ENCODE data around the gene EIF4G3.

EIF4G3 gene

GRCh38 chr1:20875198-20875973 is 301.3 kb downstream of the EIF4G3 start:
- no peak for TF ChIP-seq CEBPB (IDR thresholded peaks at IDR 0.05)
- no peak for TF ChIP-seq TAF1 (IDR thresholded peaks at IDR 0.05; ENCODE audit: low read depth)
- no peak for TF ChIP-seq RAD21 (IDR thresholded peaks at IDR 0.05; ENCODE audit: low read depth)
- TF ChIP-seq ZBTB7A (IDR thresholded peaks at IDR 0.05; ENCODE audit: low read depth): no peak
- TF ChIP-seq TEAD4 (IDR thresholded peaks at IDR 0.05): no peak
- TF ChIP-seq TCF12 (IDR thresholded peaks at IDR 0.05; ENCODE audit: low read depth): no peak
- TF ChIP-seq EP300 (IDR thresholded peaks at IDR 0.05; ENCODE audit: borderline replicate concordance): no peak
- TF ChIP-seq, protein P1, sequence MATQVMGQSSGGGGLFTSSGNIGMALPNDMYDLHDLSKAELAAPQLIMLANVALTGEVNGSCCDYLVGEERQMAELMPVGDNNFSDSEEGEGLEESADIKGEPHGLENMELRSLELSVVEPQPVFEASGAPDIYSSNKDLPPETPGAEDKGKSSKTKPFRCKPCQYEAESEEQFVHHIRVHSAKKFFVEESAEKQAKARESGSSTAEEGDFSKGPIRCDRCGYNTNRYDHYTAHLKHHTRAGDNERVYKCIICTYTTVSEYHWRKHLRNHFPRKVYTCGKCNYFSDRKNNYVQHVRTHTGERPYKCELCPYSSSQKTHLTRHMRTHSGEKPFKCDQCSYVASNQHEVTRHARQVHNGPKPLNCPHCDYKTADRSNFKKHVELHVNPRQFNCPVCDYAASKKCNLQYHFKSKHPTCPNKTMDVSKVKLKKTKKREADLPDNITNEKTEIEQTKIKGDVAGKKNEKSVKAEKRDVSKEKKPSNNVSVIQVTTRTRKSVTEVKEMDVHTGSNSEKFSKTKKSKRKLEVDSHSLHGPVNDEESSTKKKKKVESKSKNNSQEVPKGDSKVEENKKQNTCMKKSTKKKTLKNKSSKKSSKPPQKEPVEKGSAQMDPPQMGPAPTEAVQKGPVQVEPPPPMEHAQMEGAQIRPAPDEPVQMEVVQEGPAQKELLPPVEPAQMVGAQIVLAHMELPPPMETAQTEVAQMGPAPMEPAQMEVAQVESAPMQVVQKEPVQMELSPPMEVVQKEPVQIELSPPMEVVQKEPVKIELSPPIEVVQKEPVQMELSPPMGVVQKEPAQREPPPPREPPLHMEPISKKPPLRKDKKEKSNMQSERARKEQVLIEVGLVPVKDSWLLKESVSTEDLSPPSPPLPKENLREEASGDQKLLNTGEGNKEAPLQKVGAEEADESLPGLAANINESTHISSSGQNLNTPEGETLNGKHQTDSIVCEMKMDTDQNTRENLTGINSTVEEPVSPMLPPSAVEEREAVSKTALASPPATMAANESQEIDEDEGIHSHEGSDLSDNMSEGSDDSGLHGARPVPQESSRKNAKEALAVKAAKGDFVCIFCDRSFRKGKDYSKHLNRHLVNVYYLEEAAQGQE (IDR thresholded peaks at IDR 0.05; ENCODE audit: low read depth): no peak

DNA sequence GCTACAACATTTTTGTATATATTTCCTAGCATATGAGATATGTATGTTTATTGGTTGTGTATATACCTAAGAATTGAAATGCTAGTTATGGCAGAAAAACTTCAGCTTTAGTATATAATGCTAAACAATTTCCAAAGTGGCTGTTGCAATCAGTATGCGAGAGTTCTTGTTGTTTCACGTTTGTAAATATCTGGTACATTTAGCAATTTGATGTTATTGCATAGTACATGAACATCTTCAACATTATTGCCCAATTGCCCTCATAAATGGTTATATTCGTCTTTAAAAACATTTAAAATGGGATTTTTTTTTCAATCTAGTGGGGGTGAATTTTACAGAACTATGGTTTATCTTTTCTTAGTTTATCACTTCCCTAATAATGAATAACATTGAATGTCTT is 303.4 kb downstream of the EIF4G3 start:
- TF ChIP-seq NFIC (IDR thresholded peaks at IDR 0.05): no peak
- no peak for TF ChIP-seq RAD21 (IDR thresholded peaks at IDR 0.05; ENCODE audit: low read depth)
- TF ChIP-seq, protein P2, sequence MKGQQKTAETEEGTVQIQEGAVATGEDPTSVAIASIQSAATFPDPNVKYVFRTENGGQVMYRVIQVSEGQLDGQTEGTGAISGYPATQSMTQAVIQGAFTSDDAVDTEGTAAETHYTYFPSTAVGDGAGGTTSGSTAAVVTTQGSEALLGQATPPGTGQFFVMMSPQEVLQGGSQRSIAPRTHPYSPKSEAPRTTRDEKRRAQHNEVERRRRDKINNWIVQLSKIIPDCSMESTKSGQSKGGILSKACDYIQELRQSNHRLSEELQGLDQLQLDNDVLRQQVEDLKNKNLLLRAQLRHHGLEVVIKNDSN (IDR thresholded peaks at IDR 0.05): no peak

GRCh38 chr1:20871419-20871818 is 305.3 kb downstream of the EIF4G3 start:
- TF ChIP-seq FOXM1 (IDR thresholded peaks at IDR 0.05; ENCODE audit: borderline replicate concordance, low read depth) (no peak), CREB1 (IDR thresholded peaks at IDR 0.05; ENCODE audit: low read depth) (no peak), CEBPB (IDR thresholded peaks at IDR 0.05) (no peak), EGR1 (IDR thresholded peaks at IDR 0.05) (no peak), YY1 (IDR thresholded peaks at IDR 0.05; ENCODE audit: low read depth) (no peak), TCF12 (IDR thresholded peaks at IDR 0.05; ENCODE audit: low read depth) (no peak), TEAD4 (IDR thresholded peaks at IDR 0.05) (no peak), TAF1 (IDR thresholded peaks at IDR 0.05; ENCODE audit: low read depth) (no peak), MAX (IDR thresholded peaks at IDR 0.05) (no peak), EP300 (IDR thresholded peaks at IDR 0.05; ENCODE audit: borderline replicate concordance) (no peak)
- TF ChIP-seq, protein P2 (IDR thresholded peaks at IDR 0.05): no peak
- TF ChIP-seq, protein P1 (IDR thresholded peaks at IDR 0.05; ENCODE audit: low read depth): no peak

DNA sequence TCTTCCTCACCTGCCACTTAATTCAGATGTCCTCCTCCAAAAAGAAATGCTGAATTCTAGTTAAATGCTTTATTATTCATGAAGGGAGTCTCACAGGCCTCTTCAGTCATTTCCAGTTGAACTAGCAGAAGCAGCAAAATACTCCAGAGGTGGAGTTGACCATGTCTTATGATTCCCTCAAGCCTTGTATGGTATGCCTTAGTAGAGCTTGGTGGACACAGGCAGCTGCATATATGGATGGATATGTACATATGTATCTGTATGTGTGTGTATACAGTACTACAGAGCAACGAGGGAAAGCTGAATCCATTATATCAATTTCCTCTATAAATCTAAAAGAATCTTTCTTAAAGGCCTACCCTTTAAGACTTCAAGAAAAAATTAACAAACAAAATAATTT is 306.0 kb downstream of the EIF4G3 start:
- TF ChIP-seq TAF1 (IDR thresholded peaks at IDR 0.05; ENCODE audit: low read depth) (no peak), TCF12 (IDR thresholded peaks at IDR 0.05; ENCODE audit: low read depth) (no peak), CEBPB (IDR thresholded peaks at IDR 0.05) (no peak), ZBTB7A (IDR thresholded peaks at IDR 0.05; ENCODE audit: low read depth) (no peak), MAX (IDR thresholded peaks at IDR 0.05) (no peak), NFIC (IDR thresholded peaks at IDR 0.05) (no peak), CREB1 (IDR thresholded peaks at IDR 0.05; ENCODE audit: low read depth) (no peak), RAD21 (IDR thresholded peaks at IDR 0.05; ENCODE audit: low read depth) (no peak)

GRCh38 chr1:20868263-20868662 is 308.4 kb downstream of the EIF4G3 start:
- TF ChIP-seq EP300 (IDR thresholded peaks at IDR 0.05; ENCODE audit: borderline replicate concordance) (no peak), RAD21 (IDR thresholded peaks at IDR 0.05; ENCODE audit: low read depth) (no peak), CEBPB (IDR thresholded peaks at IDR 0.05) (no peak), CREB1 (IDR thresholded peaks at IDR 0.05; ENCODE audit: low read depth) (no peak), YY1 (IDR thresholded peaks at IDR 0.05; ENCODE audit: low read depth) (no peak), TEAD4 (IDR thresholded peaks at IDR 0.05) (no peak), NFIC (IDR thresholded peaks at IDR 0.05) (no peak), MAX (IDR thresholded peaks at IDR 0.05) (no peak), EGR1 (IDR thresholded peaks at IDR 0.05) (no peak), ZBTB7A (IDR thresholded peaks at IDR 0.05; ENCODE audit: low read depth) (no peak), TCF12 (IDR thresholded peaks at IDR 0.05; ENCODE audit: low read depth) (no peak)
- TF ChIP-seq, protein P1 (IDR thresholded peaks at IDR 0.05; ENCODE audit: low read depth): no peak
- TF ChIP-seq, protein P2 (IDR thresholded peaks at IDR 0.05): no peak
